ENCODE data around the gene ZBTB16.

GRCh38 chr11:114181752-114182151 lies 122.2 kb downstream of the ZBTB16 start:
- TF ChIP-seq CTCF (IDR thresholded peaks at IDR 0.05; ENCODE audit: extremely low read depth in 1 of 2, insufficient read depth in 1 of 2, low read depth in 1 of 2, low read length in 2 of 2) (no peak), POLR2A (IDR thresholded peaks at IDR 0.05; ENCODE audit: low read depth, low read length) (no peak), GATA2 (IDR thresholded peaks at IDR 0.05; ENCODE audit: insufficient read depth, insufficient read length, low read depth, low read length) (no peak), MYC (IDR thresholded peaks at IDR 0.05; ENCODE audit: low read depth, low read length) (no peak), POLR2AphosphoS5 (IDR thresholded peaks at IDR 0.05; ENCODE audit: insufficient read depth, low read depth, low read length) (no peak), MAX (IDR thresholded peaks at IDR 0.05; ENCODE audit: insufficient read depth, insufficient read length) (no peak), JUN (IDR thresholded peaks at IDR 0.05; ENCODE audit: borderline replicate concordance, insufficient read depth, insufficient read length, low read depth) (no peak), EZH2 (IDR thresholded peaks at IDR 0.05; ENCODE audit: borderline replicate concordance, low read depth, low read length, severe bottlenecking) (no peak)

All from endothelial cell of umbilical vein (primary cell).